ENCODE results near the gene PATL1. TPM values are rescaled to one million over a fixed set of nuclear protein-coding genes. Genes with fewer than 3 reads are reported as not detected.

Gene PATL1
- total and polyA plus RNA-seq, 2 of the 8 experiments (the other 6 are each of a cell fraction or from before 2014, with no cell fraction given), result 30.4 to 33.4 TPM

GRCh38 chr11:59614277-59615119 is 54.3 kb downstream of the PATL1 start:
- no peak overlapping the region for H4K8ac ChIP-seq (ENCODE audit: extremely low read depth, insufficient read depth, low read length)
- peaks cover 9 to 40% of the 10 kb centered on the region in 2 experiments for H3K79me2 ChIP-seq (ENCODE audit: control insufficient read depth in 1 of 2, insufficient read depth in 2 of 2, low read length in 2 of 2)
- H3K36me3 ChIP-seq (ENCODE audit: control insufficient read depth in 2 of 4, insufficient read depth in 4 of 4, low read length in 3 of 4), result peaks cover 0 to 9% (median 6%) of the 10 kb centered on the region in 4 experiments; a peak in 6 of 8 replicates
- H3K79me1 ChIP-seq (ENCODE audit: low read depth, low read length), result peaks cover 8% of the 10 kb centered on the region
- H2BK15ac ChIP-seq (ENCODE audit: low read length), result no peak overlapping the region
- H3K27ac ChIP-seq (ENCODE audit: low read depth, low read length), result no peak overlapping the region
- DNase-seq (ENCODE audit: low read depth in 1 of 2, low spot score in 2 of 2) (no peak), FAIRE-seq (no peak)
- no peak overlapping the region for H2BK5ac ChIP-seq (ENCODE audit: low read depth, low read length)
- H3K27me3 ChIP-seq (replicated peaks in 1 of 4; ENCODE audit: control insufficient read depth in 3 of 4, extremely low read depth in 1 of 4, insufficient read depth in 3 of 4, low read length in 3 of 4), result no peaks in the 10 kb centered on the region; a peak in 1 of 7 replicates
- no peak overlapping the region for H2BK20ac ChIP-seq (ENCODE audit: low read length)
- no peaks in the 10 kb centered on the region for H3K9me3 ChIP-seq (ENCODE audit: insufficient read depth in 2 of 2, low read depth in 1 of 2, low read length in 1 of 2)
- WGBS, 2 experiments (ENCODE audit: extremely low coverage in 1 of 2, insufficient coverage in 1 of 2, insufficient read length in 1 of 2, insufficient replicate concordance in 2 of 2, low coverage in 1 of 2, low lambda C conversion rate in 2 of 2, missing lambda C conversion rate in 1 of 2), result 41% methylated on average over 13 of the region's 13 CpGs; no CpG with 5 or more reads in 1 of the 2 experiments
- H3K4me3 ChIP-seq (ENCODE audit: extremely low read depth in 1 of 4, insufficient read depth in 2 of 4, low read depth in 3 of 4, low read length in 4 of 4), result peak overlapping the region; percentile 61 to 84 (median 72)
- peaks cover 11 to 16% of the 10 kb centered on the region in 2 experiments for H4K20me1 ChIP-seq (replicated peaks in 1 of 2; ENCODE audit: control insufficient read depth in 1 of 2, insufficient read depth in 2 of 2, low read length in 2 of 2)
- no peak overlapping the region for H2AFZ ChIP-seq (ENCODE audit: low read length)
- H3K4me2 ChIP-seq (ENCODE audit: insufficient read depth in 1 of 2, low read depth in 2 of 2, low read length in 2 of 2), result peak overlapping the region; percentile 90 to 97
- no peak overlapping the region for H3K23ac ChIP-seq (ENCODE audit: insufficient read length)
- H3K56ac ChIP-seq (replicated peaks; ENCODE audit: insufficient read length, low read depth, low read length), result no peak overlapping the region
- H3K18ac ChIP-seq (ENCODE audit: extremely low read depth, low read length), result no peak overlapping the region
- H3K4ac ChIP-seq (replicated peaks; ENCODE audit: insufficient read length, low read depth, low read length), result no peak overlapping the region
- H2BK120ac ChIP-seq (replicated peaks; ENCODE audit: low read depth, low read length), result no peak overlapping the region
- POLR2A ChIA-PET (ENCODE audit: partially characterized antibody), result interaction anchor here (0.7 to 2.1 kb wide), 6 partner anchors 9 to 1815 kb away, joined by 3 to 16 read pairs (median 4); partner anchors contain the start of genes CPSF7, PATL1, SDHAF2 and STX3
- H3K9ac ChIP-seq (replicated peaks in 1 of 4; ENCODE audit: extremely low read depth in 1 of 4, low read depth in 3 of 4, low read length in 3 of 4), result peak overlapping the region; percentile 34 to 87 (median 66)
- no peak overlapping the region for H3K14ac ChIP-seq (ENCODE audit: insufficient read length)
- H2BK12ac ChIP-seq (ENCODE audit: low read depth, low read length), result no peak overlapping the region
- peaks cover 10% of the 10 kb centered on the region for H3K23me2 ChIP-seq (ENCODE audit: low read depth, low read length)
- peaks cover 0 to 4% (median 0%) of the 10 kb centered on the region in 4 experiments; a peak in 2 of 7 replicates for H3K4me1 ChIP-seq (replicated peaks in 1 of 4; ENCODE audit: control insufficient read depth in 3 of 4, insufficient read depth in 4 of 4, low read length in 3 of 4)
- H4K5ac ChIP-seq (ENCODE audit: insufficient read length, low read depth, low read length), result no peak overlapping the region
- CTCF ChIA-PET (ENCODE audit: partially characterized antibody), result interaction anchor here (0.6 to 1.6 kb wide), 4 partner anchors 39 to 76 kb away, joined by 3 read pairs; no protein-coding TSS in a partner anchor
- H2AK5ac ChIP-seq (ENCODE audit: low read depth, low read length), result no peak overlapping the region
- H4K91ac ChIP-seq (replicated peaks; ENCODE audit: insufficient read length, low read length), result no peak overlapping the region
- TF ChIP-seq TCF12 (IDR thresholded peaks at IDR 0.05; ENCODE audit: low read depth, low read length) (no peak), POU5F1 (IDR thresholded peaks at IDR 0.05; ENCODE audit: low read depth, low read length) (no peak), TEAD4 (IDR thresholded peaks at IDR 0.05; ENCODE audit: low read depth, low read length) (no peak), EGR1 (IDR thresholded peaks at IDR 0.05; ENCODE audit: borderline replicate concordance, low read depth, low read length) (no peak), RXRA (IDR thresholded peaks at IDR 0.05; ENCODE audit: insufficient read depth, low read depth, low read length) (no peak), SRF (IDR thresholded peaks at IDR 0.05; ENCODE audit: low read depth, low read length) (no peak), CHD1 (IDR thresholded peaks at IDR 0.05; ENCODE audit: low read depth, low read length) (no peak), EZH2 (IDR thresholded peaks at IDR 0.05; ENCODE audit: low read depth, low read length, severe bottlenecking) (no peak), ASH2L (IDR thresholded peaks at IDR 0.05; ENCODE audit: low read length) (no peak), GTF2F1 (IDR thresholded peaks at IDR 0.05; ENCODE audit: borderline replicate concordance, low read depth, low read length) (no peak), ZNF274 (IDR thresholded peaks at IDR 0.05; ENCODE audit: borderline replicate concordance, extremely low read depth, low read length) (no peak), RAD21 (IDR thresholded peaks at IDR 0.05 in 1 of 2, conservative IDR thresholded peaks at IDR 0.05 in 1 of 2; ENCODE audit: low read depth in 2 of 2, low read length in 2 of 2) (no peak)

Data from H1 (cell line).